Fibroblast of pulmonary artery (primary cell): ENCODE data around the gene RPL35A.
A peak's percentile ranks its signal among the peaks of the same experiment; 100 is the strongest.
"Not testable (repeated sequence)": the region's sequence is repeated elsewhere in the genome, so short reads cannot be mapped to it uniquely, and the experiment has no call there.

Experiments
- DNase-seq: peaks from one replicate; pipeline ENCODE4 v3.0.0-alpha.2; 2010; ENCODE audit warnings: low read depth
- H3K4me3 ChIP-seq: replicated peaks from 2 replicates; pipeline ENCODE4 v1.5.1; 2011; ENCODE audit warnings: low read depth, mild to moderate bottlenecking, control low read depth, low read length, moderate library complexity
- CTCF ChIP-seq: IDR thresholded peaks from 2 replicates; pipeline ENCODE4 v1.5.1; 2011; ENCODE audit warnings: mild to moderate bottlenecking, control low read depth, low read length, inconsistent platforms; ENCODE audit errors: missing control alignments

RPL35A gene

GRCh38 chr3:197953881-197954280 is 3.9 kb downstream of the RPL35A start:
- DNase-seq = peak; percentile 52
- no peak overlapping the region for H3K4me3 ChIP-seq
- no peak for TF ChIP-seq CTCF

- DNase-seq = no peak
- H3K4me3 ChIP-seq = no peak overlapping the region
- no peak for TF ChIP-seq CTCF
These were observed 6.0 kb downstream of the RPL35A start for GRCh38 chr3:197955892-197956477.

GRCh38 chr3:197956626-197956988 is 6.6 kb downstream of the RPL35A start:
- no peak for TF ChIP-seq CTCF
- DNase-seq = no peak
- no peak overlapping the region for H3K4me3 ChIP-seq

- DNase-seq = no peak
- no peak for TF ChIP-seq CTCF
- no peak overlapping the region for H3K4me3 ChIP-seq
These were observed 7.8 kb downstream of the RPL35A start for GRCh38 chr3:197957790-197958133.

- no peak overlapping the region for H3K4me3 ChIP-seq
- no peak for TF ChIP-seq CTCF
- DNase-seq = no peak
These were observed 8.4 kb downstream of the RPL35A start for GRCh38 chr3:197958346-197958745.

- not testable (repeated sequence) for DNase-seq, H3K4me3 ChIP-seq
These were observed 8.9 kb downstream of the RPL35A start for GRCh38 chr3:197958848-197959247.

- H3K4me3 ChIP-seq = peak overlapping the region; percentile 89
- TF ChIP-seq CTCF = no peak
- no peak for DNase-seq
These were observed 9.5 kb downstream of the RPL35A start for GRCh38 chr3:197959500-197959890.
